ENCODE measurements around the gene ANKRD23.
"Not testable (repeated sequence)": the region's sequence is repeated elsewhere in the genome, so short reads cannot be mapped to it uniquely, and the experiment has no call there.

ANKRD23 gene

GRCh38 chr2:96798733-96799622 lies 44.8 kb downstream of the ANKRD23 start:
- DNase-seq (ENCODE audit: low read depth in 2 of 2) = no peak

- no peak for DNase-seq (ENCODE audit: low read depth in 2 of 2)
Observed at GRCh38 chr2:96797066-96797625, 46.7 kb downstream of the ANKRD23 start.

- DNase-seq (ENCODE audit: low read depth in 2 of 2) = not testable (repeated sequence)
Observed at GRCh38 chr2:96796497-96796896, 47.3 kb downstream of the ANKRD23 start.

- DNase-seq (ENCODE audit: low read depth in 2 of 2) = no peak
Observed at GRCh38 chr2:96795076-96795475, 48.7 kb downstream of the ANKRD23 start.

GRCh38 chr2:96792772-96793749 lies 50.8 kb downstream of the ANKRD23 start:
- no peak for DNase-seq (ENCODE audit: low read depth in 2 of 2)

GRCh38 chr2:96789245-96789617 lies 54.6 kb downstream of the ANKRD23 start:
- no peak for DNase-seq (ENCODE audit: low read depth in 2 of 2)

GRCh38 chr2:96788442-96789244 lies 55.2 kb downstream of the ANKRD23 start:
- no peak for DNase-seq (ENCODE audit: low read depth in 2 of 2)

Measured in activated CD8-positive, alpha-beta memory T cell treated with anti-CD3 and anti-CD28 coated beads for 4 hours (primary cell).